Prostate gland (tissue), 2 donors: ENCODE results near the gene NINJ2.

Experiments
- CTCF ChIP-seq, 4 experiments: fragments of 200-600 bp in 2 of 4; fragments of 450-650 bp in 2 of 4; sonication (generic) in 2 of 4; IDR thresholded peaks; 1 replicate in 3 of 4; 2 replicates in 1 of 4; pipeline ENCODE4 v1.5.1; 2016 to 2019; ENCODE audit warnings: antibody characterized with exemption in 4 of 4, mild to moderate bottlenecking in 2 of 4, moderate library complexity in 2 of 4
- POLR2AphosphoS5 ChIP-seq: sonication (generic); formaldehyde crosslinking; IDR thresholded peaks from one replicate; pipeline ENCODE4 v1.6.1; 2017; ENCODE audit warnings: antibody characterized with exemption

GRCh38 chr12:647385-648085 lies 15.7 kb downstream of the NINJ2 start:
- TF ChIP-seq CTCF (IDR thresholded peaks at IDR 0.05) (no peak), POLR2AphosphoS5 (no peak)
